ENCODE results near the gene MICALL2.

The MICALL2 gene

DNA sequence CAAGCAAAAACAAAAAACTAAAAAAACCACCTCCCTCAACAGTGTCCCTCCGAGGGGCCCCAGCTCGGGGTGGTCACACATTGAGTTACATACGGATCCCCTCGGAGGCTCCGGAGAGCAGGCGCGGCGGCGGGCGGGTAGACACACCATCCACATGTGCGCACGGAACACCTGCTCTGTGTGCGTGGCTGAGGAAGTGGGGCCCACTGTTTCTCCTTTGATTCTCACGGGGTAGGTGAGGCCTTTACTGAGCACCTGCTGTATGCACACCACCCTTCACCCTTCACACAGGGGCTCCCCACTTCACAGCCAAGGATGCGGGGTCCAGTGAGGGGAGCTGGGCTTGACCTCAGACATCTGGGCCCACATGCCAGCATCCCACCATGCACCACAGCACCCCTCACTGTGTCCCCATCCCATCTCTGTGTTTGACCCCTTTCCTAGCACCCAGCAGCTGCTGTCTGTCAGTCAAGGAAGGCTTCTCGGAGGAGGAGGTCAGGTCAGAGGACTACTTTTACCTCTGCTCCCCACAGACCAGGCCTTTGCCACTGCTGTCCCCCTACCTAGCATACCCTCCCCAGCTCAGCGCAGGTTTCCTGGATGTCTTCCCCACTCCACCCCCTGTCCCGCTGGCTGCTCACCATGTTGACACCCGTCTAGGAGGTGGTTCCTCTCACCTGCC, 71.1 kb downstream of the MICALL2 start:
- DNase-seq: no peak

- DNase-seq: no peak
These were observed 72.0 kb downstream of the MICALL2 start for GRCh38 chr7:1387261-1387660.

DNA sequence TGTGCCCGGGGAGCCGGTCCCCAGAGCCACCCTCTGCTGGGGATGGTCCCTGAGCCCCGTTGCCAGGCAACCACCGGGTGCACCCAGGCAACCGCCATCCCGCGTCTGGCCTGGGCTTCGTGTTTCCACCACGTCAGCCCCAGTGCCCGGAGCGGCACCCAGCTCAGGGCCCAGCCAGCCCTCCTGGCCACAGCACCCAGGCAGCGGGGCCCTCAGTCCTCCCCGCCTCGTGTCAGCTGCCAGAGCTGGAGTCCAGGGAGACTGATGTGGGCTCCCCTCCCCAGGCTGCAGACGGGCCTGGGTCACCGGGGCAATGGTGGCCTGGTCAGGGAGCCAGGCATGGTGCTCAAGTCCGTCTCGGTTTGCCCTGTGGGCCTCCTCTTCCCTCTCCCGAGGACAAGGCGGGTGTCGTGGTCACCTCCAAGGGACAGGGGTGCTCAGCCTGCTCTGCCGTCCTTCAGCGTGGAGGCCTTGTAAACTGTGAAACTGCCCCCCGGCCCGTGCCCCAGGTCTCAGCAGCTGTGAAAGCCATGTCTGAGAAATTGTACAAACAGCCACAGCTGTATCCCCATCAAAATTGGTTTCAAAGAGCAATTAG, 72.5 kb downstream of the MICALL2 start:
- no peak for DNase-seq

DNA sequence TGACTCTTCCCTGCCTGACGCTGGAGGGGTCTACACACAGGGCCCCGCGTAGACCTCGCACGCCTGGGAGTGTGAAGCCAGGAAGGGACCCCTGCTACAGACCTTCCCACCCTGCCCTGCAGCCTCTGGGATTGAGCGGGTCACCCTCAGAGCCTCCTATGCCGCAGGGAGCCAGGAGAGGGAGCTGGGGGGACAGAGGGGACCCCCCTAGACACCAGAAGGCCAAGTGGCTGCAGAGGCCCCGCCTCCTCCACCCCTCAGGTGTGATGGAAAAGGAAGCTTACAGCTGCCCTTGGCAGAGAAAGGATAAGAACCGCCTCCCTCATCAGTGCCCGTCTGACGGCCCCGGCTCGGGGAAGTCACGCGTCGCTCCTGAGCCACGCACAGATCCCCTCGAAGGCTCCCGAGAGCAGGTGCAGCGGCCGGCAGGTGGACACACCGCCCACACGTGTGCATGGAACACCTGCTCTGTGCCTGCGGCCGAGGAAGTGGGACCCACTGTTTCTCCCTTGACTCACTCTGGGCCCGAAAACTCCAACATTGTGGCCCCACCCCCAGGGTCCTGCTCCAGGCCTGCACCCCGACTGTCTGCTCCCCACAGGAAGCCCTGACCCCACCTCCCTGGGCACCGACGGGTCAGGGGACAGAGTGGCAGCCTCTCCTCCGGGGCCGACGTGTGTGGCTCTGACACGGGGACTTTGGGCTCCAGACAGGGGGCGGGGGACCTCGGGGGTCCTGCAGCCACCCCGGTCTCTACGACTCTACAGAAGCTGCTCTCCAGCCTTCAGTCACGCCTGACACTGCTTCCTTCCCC, 73.3 kb downstream of the MICALL2 start:
- DNase-seq: no peak

DNA sequence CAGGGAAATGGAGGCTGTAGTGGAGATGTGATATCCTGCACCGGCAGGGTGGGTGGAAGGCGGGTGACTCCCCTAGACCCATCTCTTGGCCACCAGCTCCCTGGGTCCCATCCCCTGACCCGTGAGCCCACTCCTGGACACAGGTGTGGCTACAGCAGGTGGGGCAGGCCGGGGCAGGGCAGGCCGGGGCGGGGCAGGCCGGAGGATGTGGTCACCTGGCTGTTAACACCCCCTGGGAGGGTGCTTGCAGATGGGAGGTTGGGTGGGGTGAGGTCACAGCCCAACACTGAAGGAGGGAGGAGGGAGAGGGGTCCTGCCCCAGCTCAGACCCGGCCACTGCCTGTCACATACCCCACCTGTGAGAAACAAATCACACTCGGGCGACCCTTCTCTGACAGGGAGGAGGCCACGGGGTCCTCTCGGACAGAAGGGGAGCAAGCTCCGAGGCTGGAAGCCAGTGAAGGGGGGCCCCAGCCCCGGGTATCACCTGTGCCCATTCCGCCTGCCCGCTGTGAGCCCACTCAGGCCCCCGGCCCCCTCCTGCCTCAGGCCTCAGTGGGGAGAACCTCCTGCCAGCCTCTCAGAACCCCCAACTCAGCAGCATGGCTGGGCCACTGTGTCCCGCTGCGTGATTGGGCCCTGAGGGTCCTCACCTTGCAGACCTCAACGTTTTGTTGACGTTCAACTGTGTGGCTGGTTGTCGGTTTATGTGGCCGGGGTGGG, 74.0 kb downstream of the MICALL2 start:
- DNase-seq: no peak
